GM19099 (cell line): ENCODE results near the gene GNB1.

Experiments
- POLR2A ChIP-seq: IDR thresholded peaks from 3 replicates; pipeline ENCODE4 v1.6.1; 2011; ENCODE audit warnings: low read depth; ENCODE audit not compliant: insufficient read length; ENCODE audit errors: extremely low read depth

GNB1 gene

DNA sequence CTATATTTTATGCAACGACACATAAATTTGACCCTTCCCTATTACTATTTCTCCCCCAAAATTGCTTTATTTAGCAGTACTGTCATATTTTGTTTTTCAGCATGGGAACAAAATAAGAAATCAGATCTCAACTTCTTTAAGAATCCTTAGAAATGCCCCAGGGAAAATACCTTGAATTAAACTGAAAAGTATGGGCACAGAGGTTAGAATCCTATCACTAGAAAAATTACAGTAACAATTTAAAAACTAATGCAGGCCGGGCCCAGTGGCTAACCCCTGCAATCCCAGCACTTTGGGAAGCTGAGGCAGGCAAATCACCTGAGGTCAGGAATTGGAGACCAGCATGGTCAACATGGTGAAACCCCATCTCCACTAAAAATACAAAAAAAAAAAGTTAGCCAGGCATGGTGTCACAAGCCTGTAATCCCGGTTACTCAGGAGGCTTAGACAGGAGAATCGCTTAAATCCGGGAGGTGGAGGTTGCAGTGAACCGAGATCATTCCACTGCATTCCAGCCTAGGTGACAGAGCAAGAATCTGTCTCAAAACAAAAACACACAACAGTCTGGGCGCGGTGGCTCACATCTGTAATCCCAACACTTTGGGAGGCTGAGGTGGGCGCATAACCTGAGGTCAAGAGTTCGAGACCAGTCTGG lies 51.4 kb downstream of the GNB1 start:
- TF ChIP-seq POLR2A, result no peak

DNA sequence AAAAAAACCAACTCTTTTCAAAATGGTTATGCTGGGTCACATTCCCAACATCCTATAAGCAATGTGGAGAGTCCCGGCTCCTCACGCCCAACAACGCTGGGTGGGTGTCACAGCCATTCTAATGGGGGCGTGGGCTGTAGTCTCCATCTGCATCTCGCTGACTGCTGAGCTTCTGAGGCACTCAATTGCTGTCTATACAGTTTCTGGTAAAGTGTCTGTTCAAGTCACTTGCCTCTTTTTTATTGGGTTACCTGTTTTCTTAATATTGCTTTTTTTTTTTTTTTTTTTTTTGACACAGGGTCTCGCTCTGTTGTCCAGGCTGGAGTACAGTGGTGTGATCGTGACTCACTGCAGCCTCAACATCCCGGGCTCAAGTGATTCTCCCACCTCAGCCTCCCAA lies 54.8 kb downstream of the GNB1 start:
- no peak for TF ChIP-seq POLR2A

DNA sequence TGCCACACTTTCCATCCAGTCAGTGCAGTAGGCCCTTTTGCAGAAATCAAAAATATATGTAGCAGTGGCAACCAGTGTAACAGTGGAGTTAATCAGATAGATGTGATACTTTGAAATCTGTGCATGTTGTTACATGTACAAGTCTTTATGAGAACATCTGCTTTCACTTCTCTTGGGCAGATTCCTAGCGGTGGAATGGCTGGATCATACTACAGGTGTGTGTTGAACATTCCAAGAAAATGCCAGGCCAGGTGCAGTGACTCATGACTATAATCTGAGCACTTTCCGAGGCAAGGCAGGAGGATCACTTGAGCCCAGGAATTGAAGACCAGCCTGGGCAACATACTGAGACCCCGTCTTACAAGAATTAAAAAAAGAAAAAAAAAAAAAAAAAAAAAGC lies 55.3 kb downstream of the GNB1 start:
- no peak for TF ChIP-seq POLR2A

DNA sequence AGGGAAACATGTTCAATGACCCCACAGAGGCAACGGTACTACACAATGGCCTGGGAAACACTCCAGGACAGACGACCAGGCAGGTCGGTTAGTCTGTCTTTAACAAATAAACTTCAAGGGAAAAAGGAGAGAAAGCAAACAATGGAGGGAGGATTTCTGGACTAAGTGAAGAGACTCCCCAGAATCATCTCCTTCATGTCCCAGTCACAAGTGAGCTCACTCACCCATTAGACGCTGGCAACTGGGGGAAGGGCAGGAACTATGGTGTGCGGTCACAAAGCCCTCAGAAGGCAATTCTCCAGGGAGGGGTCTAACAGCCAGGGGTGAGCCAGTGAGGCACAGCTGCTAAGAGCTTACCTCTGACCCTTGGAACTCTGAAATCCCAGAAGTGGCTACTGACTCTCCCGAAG lies 57.0 kb downstream of the GNB1 start:
- no peak for TF ChIP-seq POLR2A

GRCh38 chr1:1833456-1833855 lies 57.4 kb downstream of the GNB1 start:
- TF ChIP-seq POLR2A, result no peak

DNA sequence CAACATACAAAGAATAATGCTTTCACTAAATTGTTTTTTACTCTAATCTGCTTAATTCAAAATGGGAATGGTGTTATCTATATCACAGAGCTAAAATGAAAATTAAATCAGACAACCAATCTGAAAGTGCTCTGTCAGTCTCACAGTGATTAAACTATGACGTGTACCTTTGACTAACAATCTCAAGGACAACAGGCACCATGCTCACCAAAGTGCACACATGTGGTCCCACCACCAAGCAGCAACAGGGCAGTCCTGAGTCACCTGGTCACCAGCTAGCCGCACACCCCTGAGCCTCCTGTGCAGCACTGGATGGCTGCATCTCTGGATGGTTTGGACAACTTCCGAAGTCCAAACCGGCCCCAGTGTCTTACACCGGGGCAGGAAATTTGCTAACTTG lies 58.1 kb downstream of the GNB1 start:
- TF ChIP-seq POLR2A, result no peak

GRCh38 chr1:1832166-1832565 lies 58.7 kb downstream of the GNB1 start:
- TF ChIP-seq POLR2A, result no peak

DNA sequence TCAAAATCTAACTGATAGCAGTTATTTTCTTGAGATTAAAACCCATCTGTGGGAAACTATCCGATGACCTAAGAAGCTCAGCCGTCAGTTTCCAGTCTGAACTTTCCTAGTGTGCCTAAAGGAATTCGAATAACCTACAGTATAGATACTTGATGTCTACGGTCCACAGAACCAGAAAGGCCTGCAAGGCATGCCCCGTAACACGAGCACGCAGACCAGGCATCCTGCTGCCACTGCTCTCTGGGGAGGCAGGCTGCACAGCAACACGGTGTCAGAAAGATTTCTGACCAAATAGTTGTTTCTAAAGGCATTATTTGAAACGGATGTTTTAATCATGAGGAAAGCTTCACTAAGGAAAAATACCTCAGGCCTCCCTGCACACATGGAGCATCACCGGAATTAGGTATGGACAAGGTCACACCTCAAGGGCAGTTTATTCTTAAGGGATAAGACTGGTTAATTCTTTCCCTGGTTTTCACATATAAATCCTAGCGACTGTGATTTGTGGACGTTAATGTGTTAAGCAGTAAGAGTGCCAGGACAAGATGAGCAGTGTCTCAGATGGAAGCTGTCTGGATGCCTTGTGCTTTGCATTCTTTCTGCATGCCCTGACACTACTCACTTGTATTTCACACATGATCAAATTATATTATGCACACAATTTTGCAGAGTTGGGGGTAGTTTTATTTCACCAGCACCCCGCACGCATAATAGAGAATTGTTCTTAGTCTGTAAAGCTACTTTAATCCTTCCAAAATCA lies 63.6 kb downstream of the GNB1 start:
- no peak for TF ChIP-seq POLR2A

DNA sequence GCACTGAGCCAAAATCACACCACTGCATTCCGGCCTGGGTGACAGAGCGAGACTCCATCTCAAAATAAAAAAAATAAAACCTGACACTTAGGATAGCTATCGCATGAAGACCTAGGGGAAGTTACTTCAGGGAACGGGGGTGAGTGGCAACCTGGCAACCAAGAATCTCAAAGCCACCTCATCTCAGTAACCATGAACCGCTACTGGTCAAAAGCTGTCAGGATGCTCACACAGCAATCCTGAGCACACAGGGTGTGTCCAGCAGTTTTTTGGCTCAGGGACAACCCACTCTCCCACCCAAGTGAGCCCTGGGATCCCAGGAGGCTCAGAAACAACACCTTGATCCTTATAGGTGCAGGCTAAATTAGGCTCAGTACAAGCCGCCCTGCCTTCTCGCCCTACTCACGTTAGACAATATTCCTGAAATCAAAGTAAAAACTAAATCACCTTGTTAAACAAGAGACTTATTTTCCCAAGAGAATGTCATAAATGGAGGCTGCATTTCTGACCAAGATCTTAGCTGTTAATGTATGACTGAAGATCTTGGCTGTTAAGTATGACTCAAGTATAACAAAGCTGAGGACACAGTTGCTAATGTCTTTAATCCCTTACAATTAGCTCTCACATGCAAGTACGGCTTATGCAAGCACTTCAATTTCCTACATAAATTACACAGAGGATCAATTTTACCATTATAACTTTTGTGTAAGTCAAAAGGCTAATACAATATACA lies 64.4 kb downstream of the GNB1 start:
- no peak for TF ChIP-seq POLR2A

- TF ChIP-seq POLR2A, result no peak
Measured at GRCh38 chr1:1825217-1825616, 65.7 kb downstream of the GNB1 start.

GRCh38 chr1:1819762-1820161 lies 71.1 kb downstream of the GNB1 start:
- no peak for TF ChIP-seq POLR2A

- TF ChIP-seq POLR2A, result no peak
Measured at GRCh38 chr1:1817221-1817620, 73.7 kb downstream of the GNB1 start.

DNA sequence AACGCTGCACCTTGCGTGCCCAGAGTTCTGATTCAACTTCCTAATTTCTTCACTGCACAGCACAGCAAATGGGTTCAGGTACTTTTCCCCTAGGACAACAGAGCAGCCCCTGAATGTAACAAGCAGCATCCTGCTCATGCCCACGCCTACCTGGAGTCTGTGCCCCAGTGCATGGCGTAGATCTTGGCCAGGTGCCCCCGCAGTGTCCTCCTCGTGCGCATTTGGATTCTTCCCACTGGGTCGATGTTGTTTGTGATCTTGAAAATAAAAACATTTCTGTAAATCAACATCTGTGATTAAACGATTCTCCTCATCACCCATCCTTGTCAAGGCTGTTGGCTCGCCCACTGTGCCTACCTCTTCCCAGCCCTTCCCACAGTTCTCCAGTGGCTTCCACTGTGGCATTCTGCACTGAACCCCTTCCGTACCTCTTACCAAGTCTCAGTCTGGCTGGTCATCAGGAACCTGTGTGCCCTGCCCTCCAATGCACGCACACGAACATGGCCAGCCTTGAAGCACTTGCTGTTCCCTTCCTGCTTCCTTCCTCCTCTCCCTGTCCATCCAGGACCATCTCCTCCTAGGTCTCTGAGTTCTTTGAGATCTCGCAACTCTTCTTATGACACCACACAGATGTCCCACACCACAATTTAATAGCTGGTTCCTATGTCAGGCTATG lies 75.1 kb downstream of the GNB1 start:
- TF ChIP-seq POLR2A, result no peak

GRCh38 chr1:1809489-1809888 lies 81.4 kb downstream of the GNB1 start:
- TF ChIP-seq POLR2A, result no peak

DNA sequence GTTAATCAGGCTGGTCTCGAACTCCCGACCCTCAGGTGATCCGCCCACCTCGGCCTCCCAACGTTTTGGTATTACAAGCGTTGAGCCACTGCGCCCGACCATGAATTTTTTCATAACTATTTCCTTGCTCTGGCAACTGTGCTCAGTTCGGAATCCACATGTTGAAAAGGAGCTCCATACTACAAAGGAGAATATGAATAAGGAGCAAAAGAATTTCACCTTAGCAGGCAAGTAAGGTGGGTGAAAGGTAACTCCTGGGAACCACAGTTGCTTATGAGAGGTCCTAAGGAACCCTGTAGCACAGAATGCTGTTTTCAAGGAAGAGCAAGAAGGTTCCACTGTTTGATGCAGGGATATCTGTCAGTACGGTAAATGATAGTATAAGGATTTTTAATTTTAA lies 82.7 kb downstream of the GNB1 start:
- no peak for TF ChIP-seq POLR2A
